ENCODE measurements around the gene FRMD4A.

DNA sequence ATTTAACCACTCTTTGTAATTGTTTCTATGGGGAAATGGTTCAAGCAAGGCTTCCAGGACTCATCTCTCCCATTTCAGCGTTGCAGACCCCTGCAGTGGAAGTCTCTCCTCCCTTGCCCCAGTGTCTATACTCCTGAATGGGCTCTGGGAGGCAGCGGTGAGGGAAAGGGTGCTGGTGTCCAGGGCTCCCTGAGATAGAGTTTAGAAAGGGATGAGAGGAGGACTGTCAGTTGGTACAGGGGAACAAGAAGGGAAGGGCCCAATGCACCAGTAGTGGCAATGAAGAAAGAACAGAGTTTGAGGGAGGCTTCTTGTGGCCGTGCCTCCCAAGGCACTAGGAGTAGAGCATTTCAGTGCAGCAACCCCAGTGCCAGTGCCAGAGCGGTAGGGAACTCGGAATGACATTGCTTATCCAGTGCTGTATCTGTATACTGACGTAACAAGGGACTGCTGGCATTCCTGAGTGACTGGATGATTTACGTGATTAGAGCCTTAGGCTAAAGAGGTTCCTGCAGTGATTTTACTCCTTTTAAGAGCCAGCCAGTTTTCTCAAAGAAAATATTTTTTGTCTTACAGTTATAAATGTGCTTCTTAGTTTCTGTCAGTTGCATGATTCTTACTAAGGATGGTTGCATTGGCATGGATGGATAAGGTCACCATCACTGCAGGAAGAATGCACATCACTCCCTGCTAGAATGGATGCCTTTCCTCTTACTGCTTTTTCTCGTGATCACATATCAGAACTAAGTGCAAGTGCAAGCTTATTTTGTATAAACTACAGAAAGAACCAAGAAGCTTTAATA lies 716.0 kb downstream of the FRMD4A start:
- TF ChIP-seq EZH2phosphoT487 (IDR thresholded peaks at IDR 0.05; ENCODE audit: insufficient read depth, low read depth): no peak
- no peak for TF ChIP-seq EZH2 (IDR thresholded peaks at IDR 0.05; ENCODE audit: insufficient read depth, poor library complexity, severe bottlenecking)
